RWPE2 (cell line): ENCODE measurements around the gene MAMDC2.

Source experiments
- ATAC-seq: fragments of 200-7000 bp; cut with Tn5 transposase; 3 replicates; pipeline ENCODE4 v1.9.1; 2021; ENCODE audit warnings: low read depth
- DNase-seq: peaks from one replicate; pipeline ENCODE4 v3.0.0-alpha.2; 2020; ENCODE audit warnings: low spot score
- H3K27ac ChIP-seq: fragments of 450-650 bp; 2 replicates; pipeline ENCODE4 v1.5.1; 2017; ENCODE audit warnings: mild to moderate bottlenecking; ENCODE audit not compliant: poor library complexity, severe bottlenecking
- H3K27me3 ChIP-seq: fragments of 250-450 bp; sonication (Bioruptor Pico); 2 replicates; pipeline ENCODE4 v1.5.1; 2021; ENCODE audit warnings: mild to moderate bottlenecking, moderate library complexity; ENCODE audit not compliant: insufficient read depth, poor library complexity, severe bottlenecking
- H3K36me3 ChIP-seq: fragments of 250-450 bp; sonication (Bioruptor Pico); 2 replicates; pipeline ENCODE4 v1.5.1; 2020; ENCODE audit warnings: low read depth, mild to moderate bottlenecking, moderate library complexity
- H3K4me1 ChIP-seq: fragments of 250-450 bp; sonication (Bioruptor Pico); 2 replicates; pipeline ENCODE4 v1.5.1; 2021; ENCODE audit warnings: mild to moderate bottlenecking, moderate library complexity; ENCODE audit not compliant: insufficient read depth, poor library complexity, severe bottlenecking
- H3K4me3 ChIP-seq: fragments of 250-450 bp; sonication (Bioruptor Pico); 2 replicates; pipeline ENCODE4 v1.5.1; 2021; ENCODE audit warnings: mild to moderate bottlenecking, moderate library complexity; ENCODE audit not compliant: severe bottlenecking
- H3K9me3 ChIP-seq: fragments of 250-450 bp; sonication (Bioruptor Pico); 2 replicates; pipeline ENCODE4 v1.5.1; 2021; ENCODE audit warnings: mild to moderate bottlenecking, moderate library complexity; ENCODE audit not compliant: severe bottlenecking
- TF ChIP-seq, protein P1 (sequence below): fragments of 450-650 bp; IDR thresholded peaks from one replicate; pipeline ENCODE4 v1.5.1; 2017; ENCODE audit warnings: mild to moderate bottlenecking, moderate library complexity; ENCODE audit not compliant: poor library complexity, severe bottlenecking

MAMDC2 gene

DNA sequence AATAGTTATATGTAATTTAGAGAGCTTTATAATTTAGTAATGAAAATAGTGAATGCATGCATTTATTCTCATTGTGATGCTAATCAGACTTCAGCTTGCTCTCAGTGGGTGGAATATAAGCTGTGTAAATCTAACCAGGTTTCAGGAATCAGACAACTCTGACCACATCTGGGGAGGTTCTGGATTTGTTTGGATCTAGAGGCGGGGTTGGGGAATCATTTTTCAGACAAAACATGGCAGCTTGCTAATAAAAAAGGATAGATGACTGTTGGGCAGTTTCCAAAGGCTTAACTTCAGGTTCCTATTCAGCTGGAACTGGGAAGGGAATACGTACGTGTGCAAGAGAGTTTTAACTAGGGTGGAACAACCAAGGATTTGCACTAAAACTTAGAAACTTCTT is 43.2 kb upstream of the MAMDC2 start:
- no peak for ATAC-seq
- Histone ChIP-seq H3K4me1 (peaks cover 11% of the 10 kb centered on the region), H3K36me3 (no peaks in the 10 kb centered on the region), H3K27ac (no peak overlapping the region), H3K4me3 (no peak overlapping the region), H3K27me3 (no peaks in the 10 kb centered on the region), H3K9me3 (no peaks in the 10 kb centered on the region)
- TF ChIP-seq, protein P1, sequence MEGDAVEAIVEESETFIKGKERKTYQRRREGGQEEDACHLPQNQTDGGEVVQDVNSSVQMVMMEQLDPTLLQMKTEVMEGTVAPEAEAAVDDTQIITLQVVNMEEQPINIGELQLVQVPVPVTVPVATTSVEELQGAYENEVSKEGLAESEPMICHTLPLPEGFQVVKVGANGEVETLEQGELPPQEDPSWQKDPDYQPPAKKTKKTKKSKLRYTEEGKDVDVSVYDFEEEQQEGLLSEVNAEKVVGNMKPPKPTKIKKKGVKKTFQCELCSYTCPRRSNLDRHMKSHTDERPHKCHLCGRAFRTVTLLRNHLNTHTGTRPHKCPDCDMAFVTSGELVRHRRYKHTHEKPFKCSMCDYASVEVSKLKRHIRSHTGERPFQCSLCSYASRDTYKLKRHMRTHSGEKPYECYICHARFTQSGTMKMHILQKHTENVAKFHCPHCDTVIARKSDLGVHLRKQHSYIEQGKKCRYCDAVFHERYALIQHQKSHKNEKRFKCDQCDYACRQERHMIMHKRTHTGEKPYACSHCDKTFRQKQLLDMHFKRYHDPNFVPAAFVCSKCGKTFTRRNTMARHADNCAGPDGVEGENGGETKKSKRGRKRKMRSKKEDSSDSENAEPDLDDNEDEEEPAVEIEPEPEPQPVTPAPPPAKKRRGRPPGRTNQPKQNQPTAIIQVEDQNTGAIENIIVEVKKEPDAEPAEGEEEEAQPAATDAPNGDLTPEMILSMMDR: no peak
- no peak for DNase-seq

GRCh38 chr9:70003901-70004714 is 39.5 kb upstream of the MAMDC2 start:
- Histone ChIP-seq H3K4me1 (peaks cover 9% of the 10 kb centered on the region), H3K27me3 (no peaks in the 10 kb centered on the region), H3K36me3 (no peaks in the 10 kb centered on the region), H3K4me3 (no peak overlapping the region), H3K27ac (no peak overlapping the region), H3K9me3 (no peaks in the 10 kb centered on the region)
- ATAC-seq: no peak
- TF ChIP-seq, protein P1: no peak
- DNase-seq: no peak

- TF ChIP-seq, protein P1: no peak
- Histone ChIP-seq H3K4me1 (peaks cover 9% of the 10 kb centered on the region), H3K4me3 (no peak overlapping the region), H3K27me3 (no peaks in the 10 kb centered on the region), H3K27ac (no peak overlapping the region), H3K9me3 (no peaks in the 10 kb centered on the region), H3K36me3 (no peaks in the 10 kb centered on the region)
- ATAC-seq (no peak), DNase-seq (no peak)
These were observed 37.3 kb upstream of the MAMDC2 start for GRCh38 chr9:70006306-70006705.

- Histone ChIP-seq H3K27me3 (no peaks in the 10 kb centered on the region), H3K9me3 (no peaks in the 10 kb centered on the region), H3K4me1 (peaks cover 9% of the 10 kb centered on the region), H3K27ac (no peak overlapping the region), H3K4me3 (no peak overlapping the region), H3K36me3 (no peaks in the 10 kb centered on the region)
- ATAC-seq (peak; percentile 71), DNase-seq (no peak)
- TF ChIP-seq, protein P1: no peak
These were observed 35.8 kb upstream of the MAMDC2 start for GRCh38 chr9:70007831-70008230.

DNA sequence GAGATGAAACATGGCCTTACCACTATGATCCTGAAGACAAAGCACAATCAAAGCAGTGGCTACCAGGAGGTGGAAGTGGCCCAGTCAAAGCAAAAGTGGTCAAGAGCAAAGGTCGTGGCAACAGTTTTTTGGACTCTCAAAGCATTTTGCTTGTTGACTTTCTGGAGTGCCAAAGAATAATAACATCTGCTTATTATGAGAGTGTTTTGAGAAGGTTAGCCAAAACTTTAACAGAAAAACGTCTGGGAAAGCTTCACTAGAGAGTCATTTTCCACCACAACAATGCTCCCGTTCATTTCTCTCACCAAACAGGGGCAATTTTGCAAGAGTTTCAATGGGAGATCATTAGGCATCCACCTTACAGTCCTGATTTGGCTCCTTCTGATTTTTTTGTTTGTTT is 33.6 kb upstream of the MAMDC2 start:
- peaks cover 15% of the 10 kb centered on the region for H3K4me1 ChIP-seq
- TF ChIP-seq, protein P1: no peak
- H3K4me3 ChIP-seq: no peak overlapping the region
- H3K27ac ChIP-seq: no peak overlapping the region
- ATAC-seq: no peak
- H3K27me3 ChIP-seq: no peaks in the 10 kb centered on the region
- no peak for DNase-seq
- H3K36me3 ChIP-seq: no peaks in the 10 kb centered on the region
- H3K9me3 ChIP-seq: no peaks in the 10 kb centered on the region
